ENCODE measurements around the gene GNA12. TPM values are rescaled to one million over a fixed set of nuclear protein-coding genes. Genes with fewer than 3 reads are reported as not detected.

Gene GNA12
- total and polyA plus RNA-seq, 9 of the 15 experiments (the other 6 are each of a cell fraction or from before 2014, with no cell fraction given): 0.65 to 32.7 (median 9.6) TPM

GRCh38 chr7:2714636-2715035 lies 129.5 kb downstream of the GNA12 start:
- Histone ChIP-seq H4K20me1 (replicated peaks; ENCODE audit: control insufficient read depth, insufficient read depth, low read length) (no peaks in the 10 kb centered on the region), H3K27ac (ENCODE audit: extremely low read depth, low read depth, low read length) (no peak overlapping the region), H3K9me1 (ENCODE audit: control insufficient read depth, insufficient read depth, low read length) (no peaks in the 10 kb centered on the region), H3K4me3 (no peak overlapping the region), H3K4me1 (replicated peaks in 1 of 2; ENCODE audit: control insufficient read depth in 2 of 2, insufficient read depth in 2 of 2, low read length in 2 of 2) (peaks cover 36 to 63% of the 10 kb centered on the region in 2 experiments), H3K36me3 (ENCODE audit: control insufficient read depth, insufficient read depth, low read length) (no peaks in the 10 kb centered on the region; the same call in 2 of the 3 replicates), H2AFZ (ENCODE audit: low read depth, low read length) (no peak overlapping the region), H3K9me3 (replicated peaks; ENCODE audit: control insufficient read depth, insufficient read depth, low read depth, low read length) (no peaks in the 10 kb centered on the region), H3K27me3 (ENCODE audit: control insufficient read depth in 2 of 2, insufficient read depth in 2 of 2, low read length in 2 of 2) (no peaks in the 10 kb centered on the region), H3K9ac (ENCODE audit: insufficient read depth in 1 of 2, low read depth in 2 of 2, low read length in 2 of 2) (no peak overlapping the region), H3K79me2 (ENCODE audit: control insufficient read depth, insufficient read depth, low read length) (no peaks in the 10 kb centered on the region), H3K4me2 (ENCODE audit: insufficient read depth, low read length) (no peak overlapping the region)
- ATAC-seq (no peak), DNase-seq (ENCODE audit: extremely low read depth in 1 of 4, low spot score in 3 of 4) (no peak), FAIRE-seq (no peak)
- WGBS (ENCODE audit: insufficient coverage, low coverage, missing lambda C conversion rate): 82% methylated on average over 9 of the region's 9 CpGs
- no peak for TF ChIP-seq ZNF253 (CRISPR knock-in tag; conservative IDR thresholded peaks at IDR 0.05)
- TF ChIP-seq CBX5 (IDR thresholded peaks at IDR 0.05; ENCODE audit: borderline replicate concordance, low read depth): no peak
- TF ChIP-seq SMARCC2 (IDR thresholded peaks at IDR 0.05; ENCODE audit: low read depth): no peak
- TF ChIP-seq ZSCAN29 (IDR thresholded peaks at IDR 0.05): no peak
- no peak for TF ChIP-seq TCF7 (IDR thresholded peaks at IDR 0.05; ENCODE audit: borderline replicate concordance)
- TF ChIP-seq RFX1 (IDR thresholded peaks at IDR 0.05): no peak
- TF ChIP-seq FOXJ3 (CRISPR knock-in tag; IDR thresholded peaks at IDR 0.05): no peak
- no peak for TF ChIP-seq RB1 (IDR thresholded peaks at IDR 0.05; ENCODE audit: low read depth)
- TF ChIP-seq, protein P1, sequence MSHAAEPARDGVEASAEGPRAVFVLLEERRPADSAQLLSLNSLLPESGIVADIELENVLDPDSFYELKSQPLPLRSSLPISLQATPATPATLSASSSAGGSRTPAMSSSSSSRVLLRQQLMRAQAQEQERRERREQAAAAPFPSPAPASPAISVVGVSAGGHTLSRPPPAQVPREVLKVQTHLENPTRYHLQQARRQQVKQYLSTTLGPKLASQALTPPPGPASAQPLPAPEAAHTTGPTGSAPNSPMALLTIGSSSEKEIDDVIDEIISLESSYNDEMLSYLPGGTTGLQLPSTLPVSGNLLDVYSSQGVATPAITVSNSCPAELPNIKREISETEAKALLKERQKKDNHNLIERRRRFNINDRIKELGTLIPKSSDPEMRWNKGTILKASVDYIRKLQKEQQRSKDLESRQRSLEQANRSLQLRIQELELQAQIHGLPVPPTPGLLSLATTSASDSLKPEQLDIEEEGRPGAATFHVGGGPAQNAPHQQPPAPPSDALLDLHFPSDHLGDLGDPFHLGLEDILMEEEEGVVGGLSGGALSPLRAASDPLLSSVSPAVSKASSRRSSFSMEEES (CRISPR knock-in tag; IDR thresholded peaks at IDR 0.05): no peak
- TF ChIP-seq THRAP3 (IDR thresholded peaks at IDR 0.05; ENCODE audit: borderline replicate concordance): no peak
- intact Hi-C loops (cut with micrococcal nuclease): loop anchor here (5.0 kb wide), 1 partner anchor 43 kb away; no protein-coding TSS in a partner anchor
- ChIA-PET POLR2A (interaction anchor here (0.6 kb wide), 2 partner anchors 15 to 99 kb away, joined by 3 read pairs; no protein-coding TSS in a partner anchor), CTCF (ENCODE audit: low intra/inter-chr PET ratio) (no interaction called here)
- in situ Hi-C loops (cut with MboI): no loop called here
- BruUV-seq (replicated peaks): no TSS peak

All from K562 (cell line).